ACC112 (cell line): ENCODE measurements around the gene MCTP2.

Source experiments
- H2AFZ ChIP-seq: fragments of 200-600 bp; sonication (generic); one replicate; pipeline ENCODE4 v1.6.0; 2017; ENCODE audit warnings: antibody characterized with exemption, low read length; ENCODE audit not compliant: unreplicated experiment
- H3K27ac ChIP-seq: fragments of 200-600 bp; sonication (generic); 2 replicates; pipeline ENCODE4 v1.5.1; 2014; ENCODE audit warnings: low read depth, mild to moderate bottlenecking, antibody characterized with exemption, low read length, moderate library complexity
- H3K27me3 ChIP-seq: fragments of 200-600 bp; sonication (generic); 2 replicates; pipeline ENCODE4 v1.6.1; 2014; ENCODE audit warnings: mild to moderate bottlenecking, antibody characterized with exemption, low read length, moderate library complexity, mixed read lengths; ENCODE audit not compliant: insufficient read depth
- H3K36me3 ChIP-seq: fragments of 200-600 bp; sonication (generic); 2 replicates; pipeline ENCODE4 v1.6.1; 2016; ENCODE audit warnings: mild to moderate bottlenecking, antibody characterized with exemption, low read length, moderate library complexity, mixed read lengths; ENCODE audit not compliant: insufficient read depth
- H3K4me1 ChIP-seq: fragments of 200-600 bp; sonication (generic); one replicate; pipeline ENCODE4 v1.6.1; 2016; ENCODE audit warnings: low read length, mixed read lengths; ENCODE audit not compliant: insufficient read depth, unreplicated experiment, control insufficient read depth
- H3K4me3 ChIP-seq: fragments of 200-600 bp; sonication (generic); 2 replicates; pipeline ENCODE4 v1.5.1; 2014; ENCODE audit warnings: mild to moderate bottlenecking, low read depth, low read length
- H3K79me2 ChIP-seq: fragments of 200-600 bp; sonication (generic); one replicate; pipeline ENCODE4 v1.6.0; 2016; ENCODE audit warnings: low read length; ENCODE audit not compliant: control insufficient read depth, unreplicated experiment, insufficient read depth

MCTP2 gene

GRCh38 chr15:94263341-94264273 is 32.2 kb downstream of the MCTP2 start:
- H3K36me3 ChIP-seq: no peaks in the 10 kb centered on the region
- H2AFZ ChIP-seq: no peak overlapping the region
- H3K4me3 ChIP-seq: no peak overlapping the region
- peak overlapping the region; percentile 23; the same call in 1 of the 2 replicates for H3K27ac ChIP-seq
- H3K79me2 ChIP-seq: no peaks in the 10 kb centered on the region
- peaks cover 8% of the 10 kb centered on the region for H3K4me1 ChIP-seq
- no peaks in the 10 kb centered on the region for H3K27me3 ChIP-seq

DNA sequence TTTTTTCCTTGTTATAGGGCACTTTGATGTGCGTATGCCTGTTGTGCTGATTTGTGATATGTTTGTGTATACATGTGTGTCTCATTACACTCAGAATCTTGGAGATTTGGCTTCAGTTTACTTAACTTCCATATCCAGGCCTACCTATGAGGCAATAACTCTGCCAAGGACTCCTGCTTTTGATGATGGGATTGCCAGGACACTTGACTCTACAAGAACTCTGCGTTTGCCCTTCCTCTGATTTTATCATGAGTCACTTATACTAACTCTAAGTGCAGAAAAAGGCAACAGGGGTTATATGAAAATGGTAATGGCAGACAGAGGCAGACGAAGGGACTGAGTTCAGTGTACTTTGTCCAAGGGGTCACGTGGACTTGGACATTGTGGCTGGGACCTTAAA is 33.6 kb downstream of the MCTP2 start:
- Histone ChIP-seq H3K27me3 (no peaks in the 10 kb centered on the region), H2AFZ (no peak overlapping the region), H3K79me2 (no peaks in the 10 kb centered on the region), H3K27ac (no peak overlapping the region), H3K36me3 (no peaks in the 10 kb centered on the region), H3K4me1 (peaks cover 6% of the 10 kb centered on the region), H3K4me3 (no peak overlapping the region)

DNA sequence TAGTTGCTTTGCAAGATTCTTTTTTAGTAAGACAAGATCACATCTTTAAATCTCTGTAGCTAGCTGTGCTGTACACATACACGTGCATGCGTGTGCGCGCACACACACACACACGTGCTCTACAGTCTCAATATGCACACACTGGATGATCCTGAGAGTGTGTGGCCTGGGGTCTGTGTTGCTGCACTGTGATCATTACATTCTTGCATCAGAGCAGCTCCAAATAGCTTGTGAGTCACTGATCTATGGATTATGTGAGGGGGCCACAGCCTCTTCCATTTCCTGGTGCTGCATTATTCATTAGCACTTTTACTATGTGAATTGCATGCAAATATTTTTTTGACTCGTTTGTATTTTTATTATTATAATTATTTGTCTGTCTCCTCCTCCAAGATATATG is 34.6 kb downstream of the MCTP2 start:
- H3K4me3 ChIP-seq: no peak overlapping the region
- H2AFZ ChIP-seq: no peak overlapping the region
- H3K27me3 ChIP-seq: no peaks in the 10 kb centered on the region
- H3K79me2 ChIP-seq: no peaks in the 10 kb centered on the region
- H3K36me3 ChIP-seq: no peaks in the 10 kb centered on the region
- no peak overlapping the region for H3K27ac ChIP-seq
- H3K4me1 ChIP-seq: peaks cover 4% of the 10 kb centered on the region

DNA sequence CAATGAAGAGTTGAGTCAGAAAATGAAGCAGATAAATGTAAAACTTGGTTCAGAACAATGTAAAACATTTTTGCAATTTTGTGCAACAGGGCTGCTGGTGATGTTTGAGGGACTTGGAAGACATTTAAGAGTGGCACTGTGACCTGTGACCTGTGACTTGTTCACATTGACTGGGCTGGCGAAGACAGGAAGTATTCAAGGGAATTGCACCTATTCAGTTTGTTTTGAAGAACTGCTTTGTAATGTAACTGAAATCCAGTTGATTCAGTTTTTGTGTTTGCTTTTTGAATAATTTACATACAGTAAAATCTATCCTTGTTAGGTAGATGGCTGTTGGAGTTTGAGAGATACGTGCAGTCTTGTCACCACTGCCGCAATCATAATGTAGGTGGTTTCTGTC is 35.4 kb downstream of the MCTP2 start:
- Histone ChIP-seq H2AFZ (no peak overlapping the region), H3K36me3 (no peaks in the 10 kb centered on the region), H3K4me1 (peaks cover 4% of the 10 kb centered on the region), H3K27me3 (no peaks in the 10 kb centered on the region), H3K79me2 (no peaks in the 10 kb centered on the region), H3K4me3 (no peak overlapping the region), H3K27ac (no peak overlapping the region)

DNA sequence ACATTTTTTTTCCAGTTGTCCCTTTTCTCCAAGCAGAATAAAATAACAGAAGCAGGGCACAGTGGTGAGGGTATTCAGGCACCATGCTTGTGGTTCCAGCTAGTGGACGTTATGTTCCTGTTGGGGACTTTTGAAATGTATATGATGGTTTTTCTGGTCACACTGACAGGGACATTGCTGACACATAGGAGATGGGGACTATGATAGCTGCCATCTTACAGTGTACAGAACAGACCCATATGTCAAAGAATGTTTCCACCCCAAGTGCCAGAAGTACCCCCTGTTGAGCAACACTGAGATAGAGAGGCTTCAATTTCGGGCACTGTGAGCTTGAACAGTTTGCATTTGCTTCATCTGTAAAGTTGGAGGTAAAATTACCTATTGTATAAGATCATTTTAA is 38.6 kb downstream of the MCTP2 start:
- H3K4me1 ChIP-seq: no peaks in the 10 kb centered on the region
- H3K79me2 ChIP-seq: no peaks in the 10 kb centered on the region
- no peak overlapping the region for H3K4me3 ChIP-seq
- H2AFZ ChIP-seq: no peak overlapping the region
- no peak overlapping the region for H3K27ac ChIP-seq
- no peaks in the 10 kb centered on the region for H3K27me3 ChIP-seq
- no peaks in the 10 kb centered on the region for H3K36me3 ChIP-seq

- H3K36me3 ChIP-seq: no peaks in the 10 kb centered on the region
- H2AFZ ChIP-seq: no peak overlapping the region
- no peaks in the 10 kb centered on the region for H3K79me2 ChIP-seq
- no peak overlapping the region for H3K27ac ChIP-seq
- H3K4me1 ChIP-seq: no peaks in the 10 kb centered on the region
- no peak overlapping the region for H3K4me3 ChIP-seq
- H3K27me3 ChIP-seq: no peaks in the 10 kb centered on the region
Measured at GRCh38 chr15:94270570-94270969, 39.2 kb downstream of the MCTP2 start.

DNA sequence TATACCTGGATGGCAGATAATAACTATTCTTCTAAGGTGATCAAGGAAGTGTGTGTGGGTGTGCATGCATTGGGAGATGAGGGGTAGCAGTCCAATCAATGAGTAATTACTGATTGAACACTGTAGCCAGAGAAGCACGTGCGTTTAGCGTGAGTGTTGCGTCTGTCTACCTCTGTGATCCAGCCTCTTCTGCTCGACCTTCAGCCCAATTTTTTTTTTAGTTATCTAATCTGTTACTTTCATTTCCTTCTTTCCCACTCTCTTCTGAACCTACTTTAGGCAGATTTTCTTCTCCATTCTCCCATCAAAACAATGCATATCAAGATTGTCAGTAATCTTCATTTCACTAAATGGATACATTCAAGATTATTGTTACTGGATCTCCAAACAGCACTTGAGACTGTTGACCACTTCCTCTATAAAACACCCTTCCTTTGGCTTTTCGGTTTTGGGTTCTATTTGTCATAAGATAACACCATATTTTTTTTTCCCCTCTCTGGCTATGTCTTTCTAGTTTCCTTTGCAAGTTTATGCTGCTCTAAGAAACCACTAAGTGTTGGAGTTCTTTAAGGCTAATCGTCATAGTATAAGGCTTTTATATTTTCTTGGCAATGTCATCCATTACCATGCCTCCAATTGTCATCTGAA is 41.0 kb downstream of the MCTP2 start:
- no peaks in the 10 kb centered on the region for H3K27me3 ChIP-seq
- H3K4me3 ChIP-seq: no peak overlapping the region
- no peaks in the 10 kb centered on the region for H3K4me1 ChIP-seq
- no peaks in the 10 kb centered on the region for H3K36me3 ChIP-seq
- H2AFZ ChIP-seq: no peak overlapping the region
- no peaks in the 10 kb centered on the region for H3K79me2 ChIP-seq
- H3K27ac ChIP-seq: no peak overlapping the region

GRCh38 chr15:94273826-94274225 is 42.5 kb downstream of the MCTP2 start:
- Histone ChIP-seq H3K79me2 (no peaks in the 10 kb centered on the region), H3K27ac (no peak overlapping the region)

GRCh38 chr15:94274745-94275144 is 43.4 kb downstream of the MCTP2 start:
- Histone ChIP-seq H3K36me3 (no peaks in the 10 kb centered on the region), H3K27ac (no peak overlapping the region), H3K79me2 (no peaks in the 10 kb centered on the region), H3K4me3 (no peak overlapping the region), H3K4me1 (no peaks in the 10 kb centered on the region), H3K27me3 (no peaks in the 10 kb centered on the region), H2AFZ (no peak overlapping the region)

More at GRCh38 chr15:94273826-94274225, 42.5 kb downstream of the MCTP2 start:
- Histone ChIP-seq H2AFZ (no peak overlapping the region), H3K4me3 (no peak overlapping the region), H3K4me1 (no peaks in the 10 kb centered on the region), H3K27me3 (no peaks in the 10 kb centered on the region), H3K36me3 (no peaks in the 10 kb centered on the region)

- no peak overlapping the region for H2AFZ ChIP-seq
- no peak overlapping the region for H3K27ac ChIP-seq
- H3K4me3 ChIP-seq: no peak overlapping the region
- no peaks in the 10 kb centered on the region for H3K27me3 ChIP-seq
- H3K4me1 ChIP-seq: no peaks in the 10 kb centered on the region
- H3K79me2 ChIP-seq: no peaks in the 10 kb centered on the region
- H3K36me3 ChIP-seq: no peaks in the 10 kb centered on the region
Measured at GRCh38 chr15:94277485-94277884, 46.1 kb downstream of the MCTP2 start.

DNA sequence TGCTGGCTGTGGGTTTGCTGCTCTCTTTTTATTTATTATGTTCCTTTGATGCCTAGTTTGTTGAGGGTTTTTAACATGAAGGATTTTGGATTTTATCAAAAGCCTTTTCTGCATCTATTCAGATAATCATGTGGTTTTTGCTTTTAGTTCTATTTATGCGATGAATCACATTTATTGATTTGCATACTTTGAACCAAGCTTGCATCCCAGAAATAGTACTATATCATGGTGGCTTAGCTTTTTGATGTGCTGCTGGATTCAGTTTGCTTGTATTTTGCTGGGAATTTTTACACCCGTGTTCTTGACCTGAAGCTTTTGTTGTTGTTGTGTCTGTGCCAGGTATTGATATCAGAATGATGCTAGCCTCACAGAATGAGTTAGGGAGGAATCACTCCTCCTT is 48.4 kb downstream of the MCTP2 start:
- no peaks in the 10 kb centered on the region for H3K36me3 ChIP-seq
- H2AFZ ChIP-seq: no peak overlapping the region
- H3K4me3 ChIP-seq: no peak overlapping the region
- H3K79me2 ChIP-seq: no peaks in the 10 kb centered on the region
- no peaks in the 10 kb centered on the region for H3K4me1 ChIP-seq
- H3K27ac ChIP-seq: no peak overlapping the region
- H3K27me3 ChIP-seq: no peaks in the 10 kb centered on the region
